HCEC 1CT (cell line): ENCODE measurements around the gene LSR.

Experiments
- DNase-seq: peaks from one replicate; pipeline ENCODE4 v3.0.0-alpha.2; 2017

Gene LSR

DNA sequence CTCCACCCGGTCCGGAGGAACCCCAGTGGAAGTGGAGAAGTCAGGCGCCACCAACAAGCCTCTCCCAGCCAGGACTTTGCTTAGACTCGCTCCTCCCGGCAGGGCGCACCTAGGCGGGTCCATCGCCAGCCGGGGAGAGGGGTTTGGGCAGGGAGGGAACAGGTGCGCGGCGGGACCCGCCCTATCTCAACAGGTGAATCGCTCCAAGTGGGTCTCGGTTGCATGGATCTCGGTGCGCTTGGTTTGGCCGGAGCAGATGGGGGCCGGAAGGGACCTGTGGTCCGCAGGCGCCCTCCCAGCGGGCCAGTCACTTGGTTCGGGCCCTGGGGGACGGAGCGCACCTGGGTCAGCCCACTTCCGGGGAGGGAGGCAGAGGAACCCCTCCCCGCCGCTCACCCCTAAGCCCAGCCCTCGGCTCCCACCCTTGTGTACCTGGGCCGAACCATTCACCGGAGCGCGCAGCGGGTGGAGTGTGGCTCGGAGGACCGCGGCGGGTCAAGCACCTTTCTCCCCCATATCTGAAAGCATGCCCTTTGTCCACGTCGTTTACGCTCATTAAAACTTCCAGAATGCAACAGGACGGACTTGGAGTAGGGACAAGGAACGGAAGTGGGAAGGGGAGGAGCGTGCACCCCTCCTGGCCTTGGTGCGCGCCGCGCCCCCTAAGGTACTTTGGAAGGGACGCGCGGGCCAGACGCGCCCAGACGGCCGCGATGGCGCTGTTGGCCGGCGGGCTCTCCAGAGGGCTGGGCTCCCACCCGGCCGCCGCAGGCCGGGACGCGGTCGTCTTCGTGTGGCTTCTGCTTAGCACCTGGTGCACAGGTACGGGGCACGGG is at the start of gene LSR:
TSS of gene LSR (plus strand) at position 693 of the 836 bp plus-strand sequence. CDS start at position 714, 21 bp downstream.
- DNase-seq: no peak

- DNase-seq: no peak
These were observed 49.3 kb upstream of the LSR start for GRCh38 chr19:35199481-35199880.

DNA sequence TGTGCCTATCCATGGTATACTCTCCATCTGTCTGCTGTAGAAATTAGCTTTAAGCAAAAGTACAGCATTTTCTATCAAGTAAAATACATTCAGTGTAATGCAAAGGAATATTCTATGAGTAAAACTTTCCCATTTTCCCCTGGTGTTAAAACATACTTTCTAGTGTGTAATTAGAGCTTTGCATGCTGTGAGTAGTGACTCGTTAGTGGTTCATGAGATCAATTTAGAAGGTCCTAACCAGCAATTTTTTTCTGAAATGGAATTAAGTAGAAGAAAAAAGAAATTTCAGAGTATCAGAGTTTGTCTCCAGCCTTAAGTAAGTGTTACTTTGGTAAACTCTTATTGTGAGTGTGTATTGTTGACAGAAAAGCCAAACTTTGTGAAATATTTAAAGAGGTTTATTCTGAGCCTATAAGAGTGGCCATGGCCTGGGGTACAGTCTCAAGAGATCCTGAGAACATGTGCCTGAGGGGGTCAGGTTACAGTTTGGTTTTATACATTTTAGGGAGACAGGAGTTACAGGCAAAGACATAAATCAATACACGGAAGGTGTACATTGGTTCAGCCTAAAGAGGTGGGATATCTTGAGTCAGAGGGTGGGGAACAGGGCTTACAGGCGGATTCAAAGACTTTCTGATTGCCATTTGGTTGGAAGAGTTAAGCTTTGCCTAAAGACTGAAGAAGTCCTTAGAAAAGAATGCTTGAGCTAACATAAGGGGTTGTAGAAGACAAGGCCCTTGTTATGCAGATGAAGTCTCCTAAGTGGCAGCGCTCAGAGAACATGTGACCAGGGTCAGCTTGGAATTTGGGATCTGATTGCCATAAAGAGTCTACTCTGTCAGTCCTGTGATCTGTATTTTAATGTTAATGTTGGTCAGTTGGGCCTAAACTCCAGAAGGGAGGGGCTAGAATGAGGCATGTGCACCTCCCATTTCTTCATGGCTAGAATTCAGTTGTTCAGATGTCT is 45.8 kb upstream of the LSR start:
- no peak for DNase-seq

DNA sequence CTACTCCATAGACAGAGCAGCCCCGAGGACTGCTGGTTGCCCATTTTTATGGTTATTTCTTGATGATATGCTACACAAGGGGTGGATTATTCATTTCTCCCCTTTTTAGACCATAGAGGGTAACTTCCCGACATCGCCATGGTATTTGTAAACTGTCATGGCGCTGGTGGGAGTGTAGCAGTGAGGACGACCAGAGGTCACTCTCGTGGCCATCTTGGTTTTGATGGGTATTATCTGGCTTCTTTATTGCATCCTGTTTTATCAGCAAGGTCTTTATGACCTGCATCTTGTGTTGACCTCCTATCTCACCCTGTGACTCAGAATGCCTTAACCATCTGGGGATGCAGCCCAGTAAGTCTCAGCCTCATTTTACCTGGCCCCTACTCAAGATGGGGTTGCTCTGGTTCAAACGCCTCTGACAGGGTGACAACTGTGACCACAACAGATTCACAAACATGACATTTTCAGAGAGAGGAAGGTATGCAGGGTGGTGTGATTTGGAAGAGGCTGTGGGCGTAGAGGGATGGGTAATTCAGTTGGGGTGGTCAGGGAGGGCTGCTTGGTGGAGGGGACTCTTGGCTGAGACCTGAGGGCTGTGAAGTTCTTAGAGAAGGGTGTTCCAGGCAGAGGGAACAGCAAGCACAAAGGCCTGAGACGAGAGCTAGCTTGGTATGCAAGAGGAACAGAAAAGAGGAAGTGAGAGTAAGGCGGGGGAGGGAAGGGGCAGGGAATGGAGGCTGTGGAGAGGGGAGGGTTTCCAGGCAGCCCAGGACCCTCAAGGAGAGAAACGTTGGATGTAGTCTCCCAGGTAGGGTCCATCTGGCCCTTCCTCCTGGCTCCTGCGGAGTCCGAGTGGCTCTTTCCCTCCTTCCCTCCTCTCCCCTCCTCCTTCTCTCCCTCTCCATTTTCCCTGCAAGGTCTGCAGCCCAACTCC is 43.7 kb upstream of the LSR start:
- no peak for DNase-seq

- DNase-seq: no peak
These were observed 43.0 kb upstream of the LSR start for GRCh38 chr19:35205733-35206323.

- no peak for DNase-seq
These were observed 42.4 kb upstream of the LSR start for GRCh38 chr19:35206379-35206778.

GRCh38 chr19:35206855-35207254 is 41.9 kb upstream of the LSR start:
- no peak for DNase-seq

- no peak for DNase-seq
These were observed 41.4 kb upstream of the LSR start for GRCh38 chr19:35207391-35207871.

DNA sequence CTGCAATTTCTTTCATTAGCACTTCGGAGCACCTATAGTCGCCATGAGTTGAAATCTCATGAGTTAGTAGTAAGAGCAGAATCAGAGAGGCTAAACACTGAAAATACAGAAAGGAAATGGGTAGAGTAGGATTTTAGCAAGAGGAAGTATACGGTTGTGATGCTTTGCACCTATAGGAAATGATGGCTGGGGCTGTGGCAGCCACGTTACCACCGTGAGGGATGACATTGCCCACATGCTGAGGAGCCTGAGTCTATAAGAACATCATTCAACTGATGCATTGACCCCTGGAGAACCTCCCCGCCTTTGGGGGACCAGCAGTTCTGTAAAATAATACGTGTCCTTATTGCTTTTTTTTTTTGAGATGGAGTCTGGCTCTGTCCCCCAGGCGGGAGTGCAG is 40.7 kb upstream of the LSR start:
- no peak for DNase-seq

GRCh38 chr19:35209646-35210045 is 39.2 kb upstream of the LSR start:
- DNase-seq: no peak

- no peak for DNase-seq
These were observed 37.1 kb upstream of the LSR start for GRCh38 chr19:35211545-35212230.

GRCh38 chr19:35212241-35212640 is 36.6 kb upstream of the LSR start:
- no peak for DNase-seq

DNA sequence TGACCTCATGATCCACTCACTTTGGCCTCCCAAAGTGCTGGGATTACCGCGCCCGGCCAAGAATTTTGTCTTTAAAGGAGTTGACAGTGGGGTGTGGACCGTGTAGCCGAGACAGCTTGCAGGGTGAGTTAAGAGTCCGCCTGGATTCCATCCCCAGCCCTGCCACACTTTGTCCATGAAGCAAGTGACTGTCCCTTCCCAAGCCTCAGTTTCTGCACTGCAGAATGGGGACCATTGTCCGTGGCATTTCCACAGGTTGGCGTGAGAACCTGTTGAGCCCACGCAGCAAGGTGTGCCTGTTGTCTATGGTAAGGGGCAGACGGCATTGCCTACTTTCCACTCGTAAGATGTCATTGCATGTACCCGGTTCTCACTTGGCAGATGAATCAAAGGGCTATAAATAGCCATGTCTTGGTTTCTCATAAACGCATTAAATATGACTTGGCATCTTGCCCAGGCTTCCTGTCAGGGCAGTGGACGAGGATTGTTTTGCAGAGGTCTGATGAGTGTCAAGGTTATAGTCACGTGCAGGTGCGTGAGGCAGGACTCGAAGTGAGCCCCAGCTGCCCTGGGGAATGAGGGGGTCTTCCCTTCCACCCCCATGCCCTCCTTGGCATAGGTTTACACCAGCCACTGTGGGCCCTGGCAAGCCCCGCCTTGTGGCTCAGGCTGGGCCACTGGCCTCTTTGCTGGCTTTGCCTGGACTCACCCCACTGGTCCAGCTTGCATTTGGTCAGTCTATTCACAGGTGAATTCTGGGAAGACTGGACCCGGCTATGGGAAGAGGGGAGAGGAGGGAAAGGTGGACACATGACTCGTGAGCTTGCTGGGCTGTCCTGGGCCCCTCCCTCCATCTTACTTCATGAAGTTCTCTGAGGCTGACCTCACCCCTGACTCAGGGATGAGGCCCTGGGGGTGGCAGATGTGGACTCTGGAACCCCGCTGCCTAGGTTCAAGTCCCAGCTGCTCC is 34.9 kb upstream of the LSR start:
- DNase-seq: peak; percentile 73

- DNase-seq: no peak
These were observed 33.9 kb upstream of the LSR start for GRCh38 chr19:35214766-35215422.

GRCh38 chr19:35216016-35216832 is 32.6 kb upstream of the LSR start:
- peak; percentile 10 for DNase-seq

DNA sequence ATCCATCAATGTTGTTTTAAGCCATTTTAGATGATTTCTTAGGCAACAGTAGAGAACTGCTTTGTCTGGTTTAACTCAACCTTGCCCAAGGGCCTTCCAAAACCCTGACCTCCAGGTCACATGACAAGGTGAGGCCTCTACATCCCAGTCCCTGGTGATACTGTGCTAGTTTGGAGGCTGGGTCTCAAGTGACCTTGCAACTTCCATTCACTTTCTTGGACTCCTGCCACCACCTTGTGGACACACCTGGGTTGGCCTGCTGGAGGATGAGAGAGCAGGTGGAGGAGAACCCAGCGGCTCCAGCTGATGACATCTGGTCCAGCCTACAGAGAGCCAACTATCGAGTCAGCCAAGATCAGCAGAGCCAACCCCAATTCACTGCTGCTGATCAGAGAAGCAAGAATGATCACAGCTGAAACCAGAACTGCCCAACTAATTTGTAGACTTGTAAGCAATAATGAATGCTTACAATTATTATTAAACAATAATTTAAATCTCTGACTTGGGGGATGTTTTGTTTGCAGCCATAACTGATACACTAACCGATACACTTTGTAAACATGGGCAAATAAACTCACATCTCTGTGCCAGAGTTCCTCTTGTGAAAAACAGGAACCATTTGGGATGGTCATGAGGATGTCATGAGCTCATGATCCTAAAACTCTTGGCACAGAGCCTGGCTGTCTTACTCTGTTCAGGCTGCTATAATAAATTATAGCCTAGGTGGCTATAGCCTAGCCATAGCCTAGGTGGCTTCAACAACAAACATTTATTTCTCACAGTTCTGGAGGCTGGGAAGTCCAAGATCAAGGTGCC is 31.8 kb upstream of the LSR start:
- no peak for DNase-seq

DNA sequence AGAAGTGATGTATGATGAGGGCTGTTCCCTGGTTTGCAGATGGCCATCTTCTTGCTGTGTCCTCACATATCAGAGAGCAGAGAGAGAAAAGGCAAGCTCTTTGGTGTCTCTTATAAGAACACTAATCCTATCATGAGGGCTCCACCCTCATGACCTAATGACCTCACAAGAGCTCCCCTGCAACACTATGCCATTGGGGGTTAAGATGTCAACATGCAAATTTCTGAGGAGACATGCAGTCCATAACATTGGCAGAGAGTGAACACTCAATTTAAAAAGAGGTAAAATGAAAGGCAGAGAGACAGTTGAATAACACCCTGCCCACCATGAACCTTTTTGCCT is 31.2 kb upstream of the LSR start:
- no peak for DNase-seq

DNA sequence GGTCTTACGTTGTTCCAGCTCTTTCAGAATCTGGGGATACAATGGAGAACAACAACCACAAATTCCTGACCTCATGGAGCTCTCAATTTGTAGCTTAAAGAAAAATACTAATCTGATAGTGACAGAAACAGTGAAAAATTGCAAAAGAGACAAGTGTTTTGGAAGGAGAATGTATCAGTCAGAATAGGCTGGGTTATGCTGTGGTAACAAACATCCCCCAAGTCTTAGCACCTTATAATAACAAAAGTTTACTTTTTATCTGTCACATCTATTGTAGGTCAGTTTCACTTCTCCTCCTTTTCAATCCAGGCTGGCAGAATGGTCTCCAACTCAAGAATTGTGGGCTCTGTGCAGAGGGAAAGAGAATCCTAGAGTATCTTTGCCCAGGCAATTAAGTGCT is 29.8 kb upstream of the LSR start:
- no peak for DNase-seq
